ENCODE measurements around the gene C6orf141.
"Not testable (repeated sequence)": the region's sequence is repeated elsewhere in the genome, so short reads cannot be mapped to it uniquely, and the experiment has no call there.

Gene C6orf141

DNA sequence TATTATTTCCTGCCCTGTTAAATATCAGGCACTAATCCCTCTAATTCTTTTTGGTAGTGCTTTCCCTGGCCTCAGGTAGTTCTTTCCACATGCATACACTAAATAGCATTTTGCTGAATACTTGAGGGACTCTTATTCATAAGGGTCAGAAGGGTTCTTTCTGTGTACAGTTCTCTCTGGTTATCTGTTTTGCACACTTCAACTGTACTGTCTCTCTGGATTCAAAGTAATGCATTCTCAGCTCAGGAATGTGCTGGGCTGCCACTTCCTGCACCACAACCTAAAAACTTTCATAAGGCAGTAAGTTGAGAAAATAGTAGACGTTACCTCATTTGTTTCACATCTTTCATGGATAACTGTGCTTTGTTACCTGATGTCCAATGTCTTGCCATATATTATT is 32.1 kb downstream of the C6orf141 start:
- Histone ChIP-seq H3K9ac (ENCODE audit: low read depth, low read length) (no peak overlapping the region), H3K4me3 (ENCODE audit: low read length) (no peak overlapping the region), H3K27me3 (ENCODE audit: insufficient read depth, low read length) (no peaks in the 10 kb centered on the region), H3K27ac (ENCODE audit: low read depth, low read length) (no peak overlapping the region), H3K9me3 (ENCODE audit: insufficient read depth, low read depth, low read length) (no peaks in the 10 kb centered on the region), H3K36me3 (ENCODE audit: insufficient read depth, low read length) (no peaks in the 10 kb centered on the region), H3K4me1 (ENCODE audit: insufficient read depth, low read length) (no peaks in the 10 kb centered on the region)
- WGBS: 80% methylated on average over 1 of the region's 1 CpG

DNA sequence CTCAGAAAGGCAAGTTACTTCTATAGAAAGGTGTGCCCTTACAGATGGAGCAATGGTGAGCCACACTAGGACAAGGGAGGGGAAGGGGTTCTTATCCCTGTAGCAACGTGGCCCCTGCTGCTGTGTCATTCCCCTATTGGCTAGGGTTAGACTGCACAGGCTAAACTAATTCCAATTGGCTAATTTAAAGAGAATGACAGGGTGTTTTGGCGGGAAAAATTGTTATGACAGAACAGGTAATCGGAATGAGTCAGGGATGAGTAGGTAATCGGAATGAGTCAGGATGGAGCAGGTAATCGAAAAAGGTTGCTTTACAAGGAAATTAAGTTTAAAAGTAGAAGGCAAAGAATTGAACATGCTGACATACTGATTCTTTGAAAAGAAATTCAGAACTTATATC is 36.8 kb downstream of the C6orf141 start:
- not testable (repeated sequence) for H3K36me3 ChIP-seq (ENCODE audit: insufficient read depth, low read length); H3K9ac ChIP-seq (ENCODE audit: low read depth, low read length); H3K27ac ChIP-seq (ENCODE audit: low read depth, low read length); H3K9me3 ChIP-seq (ENCODE audit: insufficient read depth, low read depth, low read length); H3K27me3 ChIP-seq (ENCODE audit: insufficient read depth, low read length); H3K4me3 ChIP-seq (ENCODE audit: low read length); H3K4me1 ChIP-seq (ENCODE audit: insufficient read depth, low read length)
- WGBS: 94% methylated on average over 5 of the region's 5 CpGs
